Measurements from ENCODE around the gene BICC1.

- TF ChIP-seq ZBTB49 (CRISPR knock-in tag; IDR thresholded peaks at IDR 0.05; ENCODE audit: borderline replicate concordance) = no peak
- TF ChIP-seq NCOR1 (IDR thresholded peaks at IDR 0.05; ENCODE audit: borderline replicate concordance, low read length) = no peak
- TF ChIP-seq SAFB2 (CRISPR knock-in tag; IDR thresholded peaks at IDR 0.05; ENCODE audit: borderline replicate concordance, low read depth) = no peak
- no peak for TF ChIP-seq RNF219 (CRISPR knock-in tag; IDR thresholded peaks at IDR 0.05)
- TF ChIP-seq CENPBD1 (CRISPR knock-in tag; IDR thresholded peaks at IDR 0.05; ENCODE audit: borderline replicate concordance, low read depth) = no peak
- no peak for TF ChIP-seq ELK4 (CRISPR knock-in tag; IDR thresholded peaks at IDR 0.05; ENCODE audit: borderline replicate concordance)
- TF ChIP-seq ZBTB21 (CRISPR knock-in tag; IDR thresholded peaks at IDR 0.05) = no peak
- no peak for TF ChIP-seq CTCF (CRISPR knock-in tag; IDR thresholded peaks at IDR 0.05)
- TF ChIP-seq ZNF264 (CRISPR knock-in tag; IDR thresholded peaks at IDR 0.05) = no peak
- no peak for TF ChIP-seq TIGD3 (CRISPR knock-in tag; IDR thresholded peaks at IDR 0.05; ENCODE audit: borderline replicate concordance)
- no peak for TF ChIP-seq ATF3 (CRISPR knock-in tag; IDR thresholded peaks at IDR 0.05)
These were observed 160.2 kb downstream of the BICC1 start for GRCh38 chr10:58672845-58673244.
